NCI-H526 (cell line): ENCODE measurements around the gene CLMN.

Source experiments
- DNase-seq, 2 experiments: peaks; one replicate each; lab custom pipeline; 2025; lab: John Stamatoyannopoulos, UW

The CLMN gene

DNA sequence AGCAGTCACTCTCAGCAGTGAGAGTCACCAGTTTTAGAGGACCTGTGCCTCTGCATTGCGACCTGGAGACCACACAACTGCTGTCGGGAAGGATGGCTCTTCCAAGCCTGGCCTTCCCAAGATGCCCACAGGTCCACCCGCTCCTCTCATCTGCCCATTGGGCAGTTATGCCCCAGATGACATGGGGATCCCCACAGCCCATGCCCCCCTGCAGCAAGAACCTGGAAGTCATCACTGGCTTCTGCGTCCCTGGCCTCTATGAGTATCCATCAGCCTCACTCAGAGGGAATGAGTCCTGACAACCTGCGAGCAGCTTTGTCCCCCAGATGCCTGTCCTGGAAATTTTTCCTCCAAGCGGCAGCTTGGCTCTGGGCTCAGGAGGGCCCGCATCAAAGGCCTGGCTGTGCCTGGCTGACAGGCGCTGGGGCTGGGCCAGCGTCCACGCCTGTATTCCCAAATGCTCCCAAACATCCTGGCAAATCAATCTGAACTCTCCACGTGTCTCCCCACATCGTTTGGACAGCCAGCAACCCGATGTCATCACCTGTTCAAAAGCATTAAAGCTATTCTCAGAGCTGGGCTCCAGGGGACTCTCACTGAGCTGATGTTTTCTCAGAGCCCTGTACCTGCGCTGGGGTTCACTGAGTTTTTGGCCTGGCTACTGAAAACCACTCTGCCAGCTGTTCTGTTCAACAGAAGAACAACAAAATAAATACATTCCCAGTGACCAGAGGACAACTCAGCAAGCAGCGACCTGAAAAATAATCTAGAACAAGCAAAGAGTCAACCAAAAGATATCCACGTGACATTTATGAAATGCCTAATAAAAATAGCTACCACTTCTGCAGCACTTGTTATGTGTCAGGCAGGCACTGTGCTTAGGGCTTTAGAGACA is 57.8 kb downstream of the CLMN start:
- no peak for DNase-seq

DNA sequence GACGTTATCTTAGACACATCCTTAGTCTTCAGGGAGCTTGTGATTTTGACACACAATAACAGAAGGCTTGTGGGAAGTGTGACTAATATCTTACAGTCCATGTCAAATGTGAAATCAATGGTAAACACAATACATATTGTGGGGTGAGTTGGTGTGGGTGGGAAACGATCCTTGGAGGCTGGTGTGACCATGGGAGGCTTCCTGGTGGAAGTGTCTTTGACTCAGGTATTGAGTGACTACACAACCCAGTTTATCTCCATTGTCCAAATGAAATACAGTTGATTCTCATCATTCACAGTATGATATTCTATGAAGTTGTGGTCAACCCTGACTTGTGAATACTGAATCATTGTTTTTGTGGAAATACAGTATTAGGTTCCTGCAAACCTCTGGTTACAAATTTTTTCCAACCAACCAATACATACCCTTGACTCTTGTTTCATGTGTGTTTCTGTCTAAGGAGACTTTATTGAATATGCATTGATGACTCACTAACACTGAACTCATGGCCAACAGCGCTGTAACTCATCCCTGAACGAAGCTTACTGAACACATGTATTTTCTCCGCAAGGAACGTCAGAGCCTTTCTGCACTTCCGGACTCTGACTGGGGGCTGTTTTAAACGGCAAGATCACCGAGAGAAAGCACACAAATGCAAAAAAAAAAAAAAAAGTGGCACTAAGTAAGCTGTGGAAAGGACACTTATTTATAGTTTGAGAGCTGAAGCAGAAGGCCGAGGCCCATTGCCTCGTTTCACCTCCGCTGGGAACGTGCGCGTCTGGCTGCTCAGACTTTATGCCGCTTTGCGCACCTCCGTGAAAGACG is 59.0 kb downstream of the CLMN start:
- DNase-seq = no peak

DNA sequence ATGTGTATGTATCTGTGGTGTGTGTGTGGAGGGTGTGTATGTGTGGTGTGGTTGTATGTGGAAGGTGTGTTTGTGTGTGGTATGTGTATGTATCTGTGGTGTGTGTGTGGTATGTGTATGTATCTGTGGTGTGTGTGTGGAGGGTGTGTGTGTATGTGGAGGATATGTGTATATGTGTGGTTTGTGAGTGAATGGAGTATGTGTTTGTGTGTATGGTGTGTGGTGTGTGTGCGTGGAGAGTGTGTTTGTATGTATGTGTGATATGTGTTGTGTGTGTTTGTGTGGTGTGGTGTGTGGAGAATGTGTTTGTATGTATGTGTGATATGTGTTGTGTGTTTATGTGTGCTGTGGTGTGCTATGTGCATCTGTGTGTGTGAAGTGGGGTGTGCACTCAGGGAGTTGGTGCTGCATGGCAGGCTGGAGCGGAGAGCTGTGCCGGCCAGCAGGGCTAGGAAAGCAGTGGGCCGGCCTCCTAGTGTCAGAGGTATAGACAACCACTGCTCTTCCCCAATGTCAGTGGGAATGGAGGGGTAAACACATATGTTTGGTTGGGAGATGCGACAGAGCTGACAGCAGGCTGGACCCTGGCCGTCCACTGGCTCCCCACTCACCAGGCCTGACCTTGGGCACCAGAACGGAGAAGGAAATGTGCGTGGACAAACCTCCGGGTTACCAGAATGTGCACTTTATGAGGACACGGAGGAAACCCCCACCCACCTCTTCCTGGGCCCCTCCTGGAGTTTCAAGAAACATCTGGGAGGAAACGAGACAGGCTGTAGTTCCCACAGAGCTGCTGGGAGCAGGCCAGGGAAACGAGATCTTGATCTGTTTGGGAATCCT is 60.7 kb downstream of the CLMN start:
- DNase-seq = peak; percentile 58 to 67

DNA sequence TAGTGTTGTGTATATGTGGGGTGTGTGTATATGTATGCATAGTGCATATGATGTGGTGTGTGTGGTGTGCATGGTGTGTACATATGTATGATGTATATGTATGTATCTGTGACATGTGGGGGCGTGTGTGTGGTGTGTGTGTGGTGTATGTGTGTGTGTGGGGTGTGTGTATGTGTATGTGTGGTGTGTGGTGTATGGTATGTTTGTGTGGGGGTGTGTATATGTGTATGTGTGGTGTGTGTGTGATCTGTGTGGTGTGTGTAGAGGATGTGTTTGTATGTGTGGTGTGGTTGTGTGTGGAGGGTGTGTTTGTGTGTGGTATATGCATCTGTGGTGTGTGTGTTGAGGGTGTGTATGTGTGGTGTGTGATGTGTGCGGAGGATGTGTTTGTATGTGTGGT is 61.6 kb downstream of the CLMN start:
- no peak for DNase-seq

DNA sequence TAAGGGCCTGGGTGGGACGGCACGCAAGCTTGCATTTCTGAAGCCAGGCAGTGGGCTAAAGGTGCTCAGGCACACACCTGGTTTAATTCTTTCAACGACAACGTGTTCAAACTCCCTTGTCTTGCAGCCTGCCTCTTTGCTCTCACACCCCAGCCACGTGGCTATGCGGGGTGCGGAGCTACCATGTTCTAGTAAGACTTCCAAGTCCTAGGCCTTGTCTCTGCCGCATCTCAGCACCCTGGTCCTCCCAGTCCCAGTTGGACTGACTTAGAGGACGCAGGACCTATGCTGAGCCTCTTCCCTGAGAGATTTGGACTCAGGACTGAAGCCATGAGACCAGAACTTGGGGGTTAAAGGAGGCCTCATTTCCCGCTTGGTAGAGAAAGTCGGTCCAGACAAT is 62.2 kb downstream of the CLMN start:
- peak; percentile 93 to 96 for DNase-seq

DNA sequence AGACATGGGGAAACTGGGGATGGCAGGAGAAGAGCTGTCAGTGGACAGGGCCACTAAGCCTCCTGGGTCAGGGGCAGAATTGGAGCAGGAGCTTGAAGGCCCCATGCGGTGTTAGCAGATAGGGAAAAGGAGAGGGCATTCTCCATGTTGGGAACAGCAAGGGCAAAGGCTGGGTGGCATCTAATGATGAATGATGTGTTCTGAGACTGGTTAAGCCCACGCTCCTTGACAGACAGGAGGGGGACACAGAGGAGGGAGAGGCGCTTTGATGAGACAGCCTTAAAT is 63.0 kb downstream of the CLMN start:
- no peak for DNase-seq

DNA sequence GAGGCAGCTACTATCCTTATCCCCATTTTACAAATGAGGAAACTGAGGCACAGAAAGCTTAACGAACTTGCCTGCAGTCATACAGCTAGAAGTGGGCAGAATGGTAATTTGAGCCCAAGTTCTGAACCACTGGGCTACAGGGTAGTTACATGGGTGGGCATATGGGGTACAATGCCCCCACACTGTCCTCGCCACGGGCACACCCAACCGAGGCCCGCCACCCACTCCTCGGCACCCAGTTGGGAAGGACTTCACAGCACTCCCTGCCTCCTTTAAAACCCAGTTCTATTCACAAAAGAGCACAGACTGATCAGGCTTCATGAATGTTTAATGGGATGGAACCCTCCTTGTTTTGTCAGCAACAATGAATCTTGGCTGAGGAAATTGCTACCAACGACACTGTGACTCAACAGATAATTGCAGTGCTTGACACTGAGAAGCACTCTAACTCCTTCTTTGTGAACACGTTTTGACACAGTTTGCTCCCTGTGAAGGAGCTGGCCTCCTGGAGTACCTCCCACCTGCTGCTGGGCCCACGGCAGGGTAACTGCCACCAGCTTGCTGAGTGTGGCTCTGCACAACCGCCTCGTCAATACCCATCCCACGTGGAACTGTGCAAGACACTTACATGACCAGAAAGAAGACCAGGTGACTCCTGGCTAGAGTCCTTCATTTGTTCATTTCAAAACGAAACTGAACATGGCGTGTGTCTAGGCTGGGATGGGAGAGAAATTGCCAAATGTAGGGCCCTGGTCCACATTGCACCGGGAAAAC is 63.5 kb downstream of the CLMN start:
- DNase-seq = peak; percentile 74 to 78

DNA sequence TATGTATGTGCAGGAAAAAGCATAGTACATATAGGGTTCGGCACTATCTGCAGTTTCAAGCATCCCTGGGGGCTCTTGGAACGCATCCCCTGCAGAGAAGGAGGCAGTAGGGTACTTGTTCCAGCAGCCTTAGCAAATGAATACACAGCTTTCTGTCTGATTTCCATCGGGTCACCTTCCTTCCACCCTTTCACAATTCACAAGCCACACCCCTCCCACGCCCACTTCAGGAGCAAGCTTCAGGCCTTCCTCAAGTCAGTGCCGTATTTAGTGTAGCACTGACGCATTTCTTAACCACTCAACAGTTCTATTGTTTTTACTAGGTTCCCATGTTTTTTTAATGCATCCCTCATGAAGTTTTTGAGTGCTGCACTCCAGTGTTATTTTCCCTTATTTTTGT is 64.2 kb downstream of the CLMN start:
- DNase-seq = peak; percentile 98

DNA sequence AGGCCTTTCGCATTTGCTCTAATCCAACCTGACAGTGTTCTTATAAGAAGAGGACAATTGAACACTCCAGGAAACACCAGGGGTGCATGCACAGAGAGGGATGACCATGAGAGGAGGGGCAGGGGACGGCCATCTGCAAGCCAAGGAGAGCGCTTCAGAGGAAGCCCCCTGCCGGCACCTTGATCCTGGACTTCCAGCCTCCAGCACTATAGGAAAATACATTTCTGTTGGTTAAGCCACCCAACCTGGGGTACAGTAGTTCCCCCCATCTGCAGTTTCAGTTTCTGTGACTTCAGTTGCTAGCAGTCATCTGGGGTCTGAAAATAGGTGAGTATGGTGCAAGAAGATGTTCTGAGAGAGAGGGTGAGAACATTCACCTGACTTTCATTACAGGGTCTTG is 64.7 kb downstream of the CLMN start:
- no peak for DNase-seq

DNA sequence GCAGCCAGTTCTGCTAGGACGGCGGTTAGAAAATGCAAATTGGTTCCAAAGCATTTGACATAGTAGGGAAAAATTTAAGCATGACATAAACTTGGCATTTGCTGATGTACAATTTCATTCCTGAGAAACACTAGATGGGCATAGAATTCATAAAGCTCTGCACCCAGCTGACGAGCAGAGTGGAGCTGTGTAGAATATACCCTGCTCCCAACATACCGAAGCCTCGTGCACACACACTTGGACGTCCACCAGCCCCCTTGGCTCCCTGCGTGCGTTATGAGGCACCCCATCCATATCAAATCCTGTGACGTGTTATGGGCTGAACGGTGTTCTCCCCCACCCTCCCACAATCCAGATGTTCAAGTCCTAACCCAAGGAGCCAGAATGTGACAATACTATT is 65.4 kb downstream of the CLMN start:
- peak; percentile 66 to 86 for DNase-seq

DNA sequence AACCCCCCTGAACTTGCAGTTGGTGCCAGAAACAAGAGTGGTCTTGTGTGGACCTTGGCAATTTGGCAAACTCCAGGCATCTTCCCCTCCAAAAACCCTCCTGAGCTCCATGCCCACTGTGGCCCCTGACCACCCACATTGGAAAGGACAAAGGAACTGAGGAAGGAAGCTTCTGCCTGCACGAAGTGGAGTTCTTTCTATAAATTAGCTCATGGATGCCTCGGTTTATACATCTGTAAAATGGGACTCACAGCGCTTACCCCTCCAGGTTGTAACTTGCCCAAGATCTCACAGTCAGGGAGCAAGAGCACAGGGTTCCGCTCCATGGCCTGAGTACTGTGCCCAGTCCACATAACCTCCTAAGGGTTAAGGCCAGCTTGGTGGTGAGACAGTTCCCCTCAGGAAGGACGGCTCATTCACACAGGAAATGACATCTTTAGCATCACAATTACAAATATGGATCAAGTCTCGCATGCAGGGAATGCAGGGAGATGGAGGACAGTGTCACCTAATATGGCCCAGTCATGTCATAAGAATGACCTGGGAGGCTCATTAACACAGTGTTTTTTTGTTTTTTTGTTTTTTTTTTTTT is 66.6 kb downstream of the CLMN start:
- DNase-seq = no peak

DNA sequence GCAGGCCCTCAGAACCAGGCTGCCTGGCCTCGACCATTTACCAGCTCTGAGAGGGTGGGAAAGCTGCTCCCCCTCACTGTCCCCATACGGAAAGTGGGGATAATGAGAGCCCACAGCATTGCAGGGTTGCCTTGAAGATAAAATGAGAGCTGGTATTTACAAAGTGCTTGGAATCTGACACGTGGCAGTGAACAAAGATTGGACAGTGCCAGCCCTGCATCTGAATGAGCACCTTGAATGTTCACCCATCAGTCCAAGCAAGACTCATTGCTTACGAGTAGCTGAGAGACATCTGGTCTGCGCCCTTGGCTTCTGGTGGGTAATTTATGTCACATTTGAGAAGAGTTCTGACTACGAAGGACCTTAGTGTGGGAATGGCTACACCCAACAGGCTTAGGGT is 67.5 kb downstream of the CLMN start:
- no peak for DNase-seq

DNA sequence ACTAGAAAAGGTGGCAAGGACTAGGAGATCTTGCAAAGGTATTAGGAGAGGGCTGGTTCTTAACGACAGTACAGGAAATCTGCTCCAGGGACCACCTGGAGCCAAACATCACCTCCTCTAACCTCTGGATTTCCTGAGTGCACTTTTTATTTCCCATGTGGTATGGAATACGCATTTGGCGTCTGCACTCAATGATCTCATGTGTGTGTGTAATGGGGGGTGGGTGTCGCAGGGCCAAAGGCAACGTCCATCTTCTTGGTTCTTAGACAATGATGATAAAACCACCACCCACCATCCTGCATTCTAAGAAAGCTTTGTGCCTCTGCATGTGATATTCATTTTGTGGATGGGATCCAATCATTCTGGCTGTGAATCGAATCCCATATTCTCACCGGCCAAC is 68.8 kb downstream of the CLMN start:
- no peak for DNase-seq

DNA sequence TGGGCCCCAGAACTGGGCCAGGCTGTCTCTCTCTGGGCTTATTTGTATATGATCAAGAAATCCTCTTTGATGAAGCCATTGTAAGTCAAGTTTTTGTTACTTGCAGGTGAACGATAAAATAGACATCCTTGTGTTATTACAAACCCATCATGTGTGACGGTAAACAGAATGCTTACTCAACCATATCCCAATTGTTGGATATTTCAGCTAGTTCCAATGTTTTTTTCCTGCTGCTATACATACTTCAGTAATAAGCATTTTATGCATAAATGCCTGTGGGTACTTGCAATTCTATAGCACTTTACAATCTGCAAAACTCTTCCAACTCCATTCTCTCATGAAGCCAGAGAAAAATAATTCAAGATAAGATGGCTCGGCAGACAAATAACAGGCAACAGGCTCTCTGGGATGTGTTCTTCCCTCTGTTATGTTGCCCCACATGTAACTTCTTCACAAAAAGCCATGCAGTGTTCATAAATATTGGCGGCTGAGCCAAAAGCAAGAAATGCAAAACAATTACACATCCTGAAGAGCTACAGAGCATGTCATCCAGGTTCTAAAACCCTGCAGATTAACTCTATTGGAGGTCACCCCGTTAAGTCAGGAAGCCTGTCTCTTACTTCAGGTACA is 69.5 kb downstream of the CLMN start:
- DNase-seq = peak; percentile 82 to 84

DNA sequence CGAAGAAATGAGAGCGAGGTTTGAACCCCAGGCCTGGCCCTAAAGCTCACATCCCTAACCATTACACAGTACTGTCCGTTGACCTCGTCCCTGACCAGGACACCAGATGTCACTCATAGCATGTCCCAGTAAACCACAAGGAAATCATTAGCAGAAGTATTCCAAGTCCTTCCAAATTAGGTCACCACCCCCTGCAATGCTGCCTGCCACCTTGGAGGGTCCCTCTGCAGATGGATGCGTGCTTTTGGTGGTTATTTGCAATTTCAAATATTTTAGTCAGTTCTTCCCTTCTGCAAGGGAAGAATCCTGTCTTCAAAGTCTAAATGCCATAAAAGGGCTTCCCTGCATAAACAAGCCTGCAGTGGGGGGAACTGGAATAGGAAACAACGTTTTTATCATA is 71.3 kb downstream of the CLMN start:
- no peak for DNase-seq

DNA sequence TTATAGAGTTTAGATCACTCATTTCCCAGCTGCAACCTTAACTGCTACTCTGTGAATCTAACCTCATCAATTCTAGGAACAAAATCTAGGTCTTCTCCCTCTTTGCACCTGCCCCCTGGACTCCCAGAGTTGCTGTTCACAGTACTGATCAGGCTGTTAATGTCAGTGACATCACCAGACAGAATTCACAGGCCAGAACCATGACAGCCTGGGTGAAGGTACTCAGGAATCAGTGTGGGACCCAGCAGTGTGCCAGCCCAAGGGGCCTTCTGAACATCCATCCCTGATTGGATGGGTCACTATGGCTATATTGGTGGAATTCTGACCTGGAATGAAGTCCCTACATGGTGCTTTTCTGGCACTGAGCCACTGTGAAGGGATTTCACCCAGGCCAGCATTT is 72.8 kb downstream of the CLMN start:
- no peak for DNase-seq

DNA sequence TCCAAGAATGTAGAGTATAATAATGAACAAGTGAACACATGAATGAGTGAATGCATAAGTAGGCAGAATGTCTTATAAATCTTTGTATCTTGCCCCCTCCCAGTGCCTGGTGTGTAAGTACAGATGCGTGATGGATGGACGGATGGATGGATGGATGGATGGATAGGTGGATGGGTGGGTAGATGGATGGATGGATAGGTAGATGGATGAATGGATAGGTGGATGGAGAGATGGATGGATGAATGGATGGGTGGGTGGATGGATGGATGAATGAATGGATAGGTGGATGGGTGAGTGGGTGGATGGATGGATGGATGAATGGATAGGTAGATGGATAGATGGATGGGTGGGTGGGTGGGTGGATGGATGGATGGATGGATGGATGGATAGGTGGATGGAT is 74.4 kb downstream of the CLMN start:
- DNase-seq = no peak

DNA sequence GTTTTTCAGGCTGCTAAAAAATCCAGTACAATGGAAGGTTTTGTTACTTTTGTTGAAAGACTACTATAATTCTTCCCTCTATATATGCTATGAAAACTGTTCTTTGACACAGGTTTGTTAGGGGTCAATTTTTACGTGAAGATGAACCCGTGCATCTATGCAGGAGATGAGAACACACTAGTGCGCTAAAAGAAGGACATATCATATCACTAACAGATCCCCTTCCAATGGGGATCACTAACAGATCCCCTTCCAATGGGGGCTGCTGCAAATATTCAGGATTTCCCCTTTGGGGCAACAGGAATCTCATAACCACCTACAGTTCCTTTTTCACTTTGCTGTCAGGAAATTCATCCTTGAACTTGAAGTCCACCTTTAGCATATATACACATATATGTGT is 75.1 kb downstream of the CLMN start:
- no peak for DNase-seq

DNA sequence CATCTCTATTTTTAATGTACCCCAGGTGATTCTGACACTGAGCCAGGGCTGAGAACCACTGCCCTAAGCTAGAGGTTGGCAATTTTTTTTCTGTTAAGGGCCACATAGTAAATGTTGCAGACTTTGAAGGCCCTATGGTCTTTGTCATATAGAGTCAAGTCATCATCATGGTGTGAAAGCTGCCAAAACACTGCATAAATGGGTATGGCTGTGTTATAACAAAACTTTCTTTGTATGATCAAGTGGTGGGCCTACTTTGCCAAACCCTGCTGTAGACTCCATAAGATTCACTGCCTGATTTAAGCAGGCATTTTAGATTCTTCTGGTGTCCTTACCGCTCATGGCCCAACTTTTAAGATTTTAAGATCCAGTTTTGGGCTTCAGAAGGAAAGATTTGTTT is 76.8 kb downstream of the CLMN start:
- DNase-seq = no peak

DNA sequence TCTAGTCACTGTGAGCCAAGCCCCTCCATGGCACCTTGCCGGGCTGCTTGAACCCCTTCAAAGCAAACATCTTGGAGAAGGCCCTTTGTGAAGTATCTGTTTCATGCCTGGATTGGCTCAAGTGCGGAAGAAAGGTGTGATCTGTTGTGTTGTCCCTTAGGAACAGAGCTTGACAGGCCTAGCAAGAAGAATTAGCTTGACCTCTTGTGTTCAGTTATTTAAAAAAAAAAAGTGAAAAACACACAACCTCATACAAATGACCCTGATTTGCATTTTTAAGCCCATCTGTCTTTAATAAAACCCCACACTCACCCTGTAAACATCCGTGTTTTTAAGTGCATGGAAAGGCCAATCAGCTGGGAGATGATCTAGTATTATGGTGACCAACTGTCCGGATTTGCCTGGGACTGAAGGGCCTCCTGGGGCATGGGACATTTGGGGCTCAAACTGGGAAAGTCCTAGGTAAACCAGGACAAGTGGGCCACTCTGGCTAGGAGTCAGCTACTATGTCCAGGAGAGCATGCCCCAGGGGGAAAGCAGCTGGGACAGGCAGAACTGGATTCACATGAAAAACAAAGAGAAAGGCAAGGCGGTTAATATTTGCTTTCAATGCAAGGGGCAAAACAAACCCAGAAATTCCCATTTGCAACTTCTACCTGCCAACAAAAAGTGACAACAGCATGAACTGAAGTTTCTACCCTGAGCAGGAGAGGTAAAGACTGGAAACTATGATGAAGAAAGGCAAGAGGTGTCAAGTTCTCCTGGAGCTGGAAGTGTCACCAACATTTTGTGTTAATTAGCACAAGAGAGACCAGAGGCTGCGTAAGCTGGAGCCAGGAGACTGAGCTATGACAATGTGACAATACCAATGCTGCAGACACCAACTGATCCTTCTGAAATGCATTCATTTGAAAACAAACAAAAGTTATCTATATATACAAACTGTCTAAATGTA is 78.6 kb downstream of the CLMN start:
- DNase-seq = peak in 1 of 2 experiments; percentile 59
